Type B pancreatic cell (in vitro differentiated cells): Measurements from ENCODE around the gene CNTNAP2. TPM values are rescaled to one million over a fixed set of nuclear protein-coding genes. Genes with fewer than 3 reads are reported as not detected.

Experiments used
- DNase-seq: peaks from one replicate; pipeline ENCODE4 v3.0.0; 2021; ENCODE audit warnings: mixed read lengths; ENCODE audit not compliant: unreplicated experiment; ENCODE audit errors: extremely low spot score
- H3K27ac Mint-ChIP-seq: 2 replicates; pipeline ENCODE4 v1.8.0; 2021; ENCODE audit warnings: mild to moderate bottlenecking, mixed read lengths
- H3K27me3 Mint-ChIP-seq: 2 replicates; pipeline ENCODE4 v1.8.0; 2021; ENCODE audit warnings: mixed read lengths
- H3K36me3 Mint-ChIP-seq: 2 replicates; pipeline ENCODE4 v1.8.0; 2021; ENCODE audit warnings: mixed read lengths
- H3K4me1 Mint-ChIP-seq: one replicate; pipeline ENCODE4 v1.8.0; 2021; ENCODE audit warnings: mixed read lengths; ENCODE audit not compliant: unreplicated experiment
- H3K4me3 Mint-ChIP-seq: 2 replicates; pipeline ENCODE4 v1.8.0; 2021; ENCODE audit warnings: mild to moderate bottlenecking, mixed read lengths
- H3K9me3 Mint-ChIP-seq: 2 replicates; pipeline ENCODE4 v1.8.0; 2021; ENCODE audit warnings: mixed read lengths
- CTCF ChIP-seq: fragments of 200-600 bp; sonication (generic); conservative IDR thresholded peaks from 2 replicates; pipeline ENCODE4 v1.5.0; 2021; ENCODE audit warnings: antibody characterized with exemption, mild to moderate bottlenecking
- total RNA-seq: library from RNA; stranded (reverse); gene quantifications from 2 replicates; pipeline ENCODE4 v1.2.1, GENCODE V29; 2021; ENCODE audit warnings: low replicate concordance

The CNTNAP2 gene
- total RNA-seq, 1 donor from 2014 or later, result 26.8 TPM

- Mint-ChIP-seq H3K36me3 (no peaks in the 10 kb centered on the region), H3K9me3 (no peaks in the 10 kb centered on the region), H3K4me3 (no peak overlapping the region), H3K4me1 (no peaks in the 10 kb centered on the region), H3K27ac (no peak overlapping the region), H3K27me3 (no peaks in the 10 kb centered on the region)
- DNase-seq, result no peak
- no peak for TF ChIP-seq CTCF
Observed at GRCh38 chr7:147707926-147708325, 1591.3 kb downstream of the CNTNAP2 start.

GRCh38 chr7:147708871-147709270, 1592.3 kb downstream of the CNTNAP2 start:
- Mint-ChIP-seq H3K4me3 (no peak overlapping the region), H3K27ac (no peak overlapping the region), H3K9me3 (no peaks in the 10 kb centered on the region), H3K4me1 (no peaks in the 10 kb centered on the region), H3K27me3 (no peaks in the 10 kb centered on the region), H3K36me3 (no peaks in the 10 kb centered on the region)
- no peak for DNase-seq
- TF ChIP-seq CTCF, result no peak

GRCh38 chr7:147711447-147711846, 1594.8 kb downstream of the CNTNAP2 start:
- Mint-ChIP-seq H3K4me1 (no peaks in the 10 kb centered on the region), H3K27ac (no peak overlapping the region), H3K36me3 (no peaks in the 10 kb centered on the region), H3K4me3 (no peak overlapping the region), H3K9me3 (no peaks in the 10 kb centered on the region), H3K27me3 (no peaks in the 10 kb centered on the region)
- DNase-seq, result no peak
- no peak for TF ChIP-seq CTCF

- Mint-ChIP-seq H3K27me3 (peaks cover 4% of the 10 kb centered on the region), H3K4me3 (no peak overlapping the region), H3K4me1 (no peaks in the 10 kb centered on the region), H3K9me3 (no peaks in the 10 kb centered on the region), H3K27ac (no peak overlapping the region), H3K36me3 (no peaks in the 10 kb centered on the region)
- TF ChIP-seq CTCF, result no peak
- DNase-seq, result no peak
Observed at GRCh38 chr7:147721962-147722830, 1605.6 kb downstream of the CNTNAP2 start.

GRCh38 chr7:147723536-147723935, 1606.9 kb downstream of the CNTNAP2 start:
- H3K4me3 Mint-ChIP-seq, result no peak overlapping the region
- H3K36me3 Mint-ChIP-seq, result no peaks in the 10 kb centered on the region
- no peak overlapping the region for H3K27ac Mint-ChIP-seq
- no peak for DNase-seq
- peaks cover 4% of the 10 kb centered on the region for H3K27me3 Mint-ChIP-seq
- H3K9me3 Mint-ChIP-seq, result no peaks in the 10 kb centered on the region
- no peak for TF ChIP-seq CTCF
- no peaks in the 10 kb centered on the region for H3K4me1 Mint-ChIP-seq
